Body of pancreas (tissue), 4 donors: Measurements from ENCODE around the gene SLC25A43.

Experiments
- CTCF ChIP-seq, 7 experiments: fragments of 450-650 bp in 4 of 7; fragments of 200-600 bp in 3 of 7; sonication (generic) in 3 of 7; IDR thresholded peaks; one replicate each; pipeline ENCODE4 v1.5.1; 2016 to 2019; ENCODE audit warnings: antibody characterized with exemption in 7 of 7
- POLR2A ChIP-seq, 3 donors: fragments of 450-650 bp; IDR thresholded peaks; one replicate each; pipeline ENCODE4 v1.6.1; 2016; ENCODE audit warnings: antibody characterized with exemption in 3 of 3, mild to moderate bottlenecking in 2 of 3

- TF ChIP-seq CTCF (IDR thresholded peaks at IDR 0.05) (no peak), POLR2A (IDR thresholded peaks at IDR 0.05) (no peak)
These were observed 16.5 kb upstream of the SLC25A43 start for GRCh38 chrX:119382606-119383005.
